HG03575 (cell line): ENCODE measurements around the gene MMP17.

Experiments
- ATAC-seq: cut with Tn5 transposase; IDR thresholded peaks from one replicate; pipeline ENCODE4 v1.9.1; 2021; ENCODE audit not compliant: unreplicated experiment, insufficient number of reproducible peaks, low FRiP score; ENCODE audit errors: extremely low read depth

Gene MMP17

GRCh38 chr12:131843527-131843926 lies 15.3 kb downstream of the MMP17 start:
- no peak for ATAC-seq

GRCh38 chr12:131844140-131844539 lies 15.9 kb downstream of the MMP17 start:
- ATAC-seq: no peak

- ATAC-seq: no peak
Measured at GRCh38 chr12:131844656-131845055, 16.5 kb downstream of the MMP17 start.

GRCh38 chr12:131845121-131845520 lies 16.9 kb downstream of the MMP17 start:
- no peak for ATAC-seq

GRCh38 chr12:131847456-131847855 lies 19.3 kb downstream of the MMP17 start:
- ATAC-seq: no peak

GRCh38 chr12:131848753-131849152 lies 20.6 kb downstream of the MMP17 start:
- no peak for ATAC-seq

GRCh38 chr12:131849700-131850553 lies 21.7 kb downstream of the MMP17 start:
- no peak for ATAC-seq

GRCh38 chr12:131850856-131851559 lies 22.8 kb downstream of the MMP17 start:
- no peak for ATAC-seq

GRCh38 chr12:131851741-131852550 lies 23.8 kb downstream of the MMP17 start:
- no peak for ATAC-seq

- no peak for ATAC-seq
Measured at GRCh38 chr12:131852551-131853299, 24.5 kb downstream of the MMP17 start.

GRCh38 chr12:131853832-131854797 lies 25.9 kb downstream of the MMP17 start:
- no peak for ATAC-seq

GRCh38 chr12:131854861-131855476 lies 26.8 kb downstream of the MMP17 start:
- no peak for ATAC-seq

GRCh38 chr12:131855521-131856142 lies 27.4 kb downstream of the MMP17 start:
- no peak for ATAC-seq

GRCh38 chr12:131856366-131857097 lies 28.3 kb downstream of the MMP17 start:
- no peak for ATAC-seq

GRCh38 chr12:131857908-131858850 lies 30.0 kb downstream of the MMP17 start:
- ATAC-seq: no peak
